GM18861 (cell line): ENCODE results near the gene HDAC4.

Source experiments
- ATAC-seq: cut with Tn5 transposase; IDR thresholded peaks from one replicate; pipeline ENCODE4 v1.9.1; 2021; ENCODE audit not compliant: unreplicated experiment

The HDAC4 gene

DNA sequence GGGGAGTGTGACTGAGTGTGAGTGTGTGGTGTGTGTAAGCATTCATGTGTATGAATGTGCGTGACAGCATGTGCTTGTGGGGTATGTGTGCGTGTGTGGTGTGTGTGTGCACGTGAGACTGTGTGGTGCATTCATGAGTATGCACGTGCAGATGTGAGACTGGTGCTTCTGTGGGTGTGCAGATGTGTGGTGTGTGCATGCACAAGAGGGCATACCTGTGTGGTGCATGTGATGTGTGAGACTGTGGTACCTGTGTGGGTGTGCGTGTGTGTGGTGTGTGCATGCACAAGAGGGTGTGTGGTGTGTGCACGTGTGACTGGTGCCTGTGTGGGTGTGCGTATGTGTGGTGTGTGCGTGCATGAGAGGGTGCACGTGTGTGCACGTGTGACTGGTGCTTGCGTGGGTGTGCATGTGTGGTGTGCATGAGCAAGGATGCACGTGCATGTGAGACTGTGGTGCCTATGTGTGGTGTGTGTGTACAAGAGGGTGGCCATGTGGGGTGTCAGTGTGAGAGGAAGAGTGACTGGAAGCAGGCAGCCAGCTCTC lies 339.6 kb downstream of the HDAC4 start:
- no peak for ATAC-seq

DNA sequence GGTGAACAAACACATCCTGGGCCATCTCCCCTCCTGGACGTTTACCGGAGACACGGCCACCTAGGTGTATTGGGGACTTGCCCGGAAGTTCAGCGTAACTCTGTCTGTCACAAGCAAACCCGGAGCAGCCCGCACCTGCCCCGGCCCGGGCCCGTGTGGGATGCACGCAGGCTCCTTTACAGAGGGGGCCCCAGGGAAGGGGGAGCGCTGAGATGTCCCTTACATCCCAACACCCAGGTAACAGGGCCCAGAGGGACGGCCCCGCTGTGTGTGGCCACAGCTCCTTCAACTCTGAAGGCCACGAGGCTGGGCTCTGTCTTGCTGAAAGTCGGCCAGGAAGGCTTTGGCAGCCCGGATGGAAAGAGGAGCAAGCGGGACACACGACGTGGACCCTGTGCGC lies 340.1 kb downstream of the HDAC4 start:
- no peak for ATAC-seq

GRCh38 chr2:239059854-239060253 lies 341.0 kb downstream of the HDAC4 start:
- ATAC-seq: no peak

DNA sequence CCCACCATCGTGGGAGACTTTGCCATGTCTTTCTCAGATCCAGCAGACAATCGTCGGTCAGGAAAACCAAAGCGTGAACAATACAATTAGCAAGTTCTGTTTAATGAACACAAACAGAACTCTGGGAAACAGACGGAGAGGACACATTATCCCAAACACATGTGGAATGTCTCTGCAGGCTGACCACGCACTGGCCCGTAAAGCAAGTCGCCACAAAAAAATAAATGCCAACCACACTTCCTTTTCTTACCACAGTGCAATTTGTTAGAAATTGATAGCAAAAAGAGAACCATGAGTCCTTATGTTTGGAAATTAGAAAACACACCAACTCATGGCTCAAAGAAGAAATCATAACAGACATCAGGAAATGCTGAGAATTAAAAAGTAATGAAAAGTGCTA lies 342.1 kb downstream of the HDAC4 start:
- ATAC-seq: no peak

DNA sequence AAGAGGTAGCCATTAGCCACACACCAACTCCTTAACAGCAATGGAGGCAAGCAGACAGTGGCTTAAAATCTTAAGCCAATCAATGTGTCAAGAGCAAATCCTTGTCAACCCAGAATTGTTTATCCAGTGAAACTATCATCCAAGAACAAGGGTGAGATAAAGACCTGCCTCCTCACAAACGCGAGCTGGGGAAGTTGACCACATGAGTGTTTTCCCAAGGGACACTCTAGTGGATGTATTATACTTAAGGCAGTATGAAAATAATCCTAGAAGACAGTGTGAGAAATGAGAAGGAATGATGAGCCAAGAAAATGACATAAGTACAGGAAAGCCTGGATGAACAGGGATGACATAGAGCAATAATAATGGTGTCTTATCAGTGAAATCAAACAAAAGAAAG lies 343.3 kb downstream of the HDAC4 start:
- ATAC-seq: no peak

- ATAC-seq: no peak
Observed at GRCh38 chr2:239056611-239057010, 344.2 kb downstream of the HDAC4 start.

DNA sequence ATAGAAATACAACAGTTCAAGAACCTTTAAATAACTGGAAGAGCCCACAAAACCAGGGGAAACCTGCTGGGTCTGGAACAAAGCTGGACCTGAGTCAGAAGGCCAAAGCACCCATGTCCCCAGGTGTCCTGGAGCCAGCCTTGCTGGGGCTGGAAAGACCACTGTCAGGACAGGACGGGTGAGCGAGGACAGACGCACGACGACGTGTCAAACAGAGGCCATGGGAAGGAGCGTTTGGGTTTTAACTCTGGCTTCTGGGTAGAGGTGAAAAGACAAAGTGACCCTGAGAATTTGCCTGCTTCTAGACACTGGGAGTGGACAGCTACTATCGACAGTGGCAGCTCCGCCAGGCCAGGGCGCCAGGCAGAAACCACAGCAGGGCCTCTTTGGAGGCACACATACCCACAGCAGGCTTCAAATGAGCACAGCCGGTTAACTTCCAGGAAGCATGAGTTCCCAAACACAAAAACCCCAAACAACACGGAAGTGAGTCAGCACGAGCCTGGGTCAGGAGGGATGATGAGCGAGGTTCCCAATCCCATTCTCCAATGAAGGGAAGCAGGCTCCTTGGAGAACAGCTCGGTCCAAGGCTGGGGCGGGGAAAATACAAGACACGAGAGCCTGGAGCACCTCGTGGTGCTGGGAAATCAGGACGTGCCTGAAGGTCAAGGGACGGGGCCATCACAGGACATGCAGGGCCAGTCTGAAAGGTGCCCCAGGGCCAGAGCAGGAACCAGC lies 344.9 kb downstream of the HDAC4 start:
- ATAC-seq: no peak

- no peak for ATAC-seq
Observed at GRCh38 chr2:239054921-239055320, 345.9 kb downstream of the HDAC4 start.

DNA sequence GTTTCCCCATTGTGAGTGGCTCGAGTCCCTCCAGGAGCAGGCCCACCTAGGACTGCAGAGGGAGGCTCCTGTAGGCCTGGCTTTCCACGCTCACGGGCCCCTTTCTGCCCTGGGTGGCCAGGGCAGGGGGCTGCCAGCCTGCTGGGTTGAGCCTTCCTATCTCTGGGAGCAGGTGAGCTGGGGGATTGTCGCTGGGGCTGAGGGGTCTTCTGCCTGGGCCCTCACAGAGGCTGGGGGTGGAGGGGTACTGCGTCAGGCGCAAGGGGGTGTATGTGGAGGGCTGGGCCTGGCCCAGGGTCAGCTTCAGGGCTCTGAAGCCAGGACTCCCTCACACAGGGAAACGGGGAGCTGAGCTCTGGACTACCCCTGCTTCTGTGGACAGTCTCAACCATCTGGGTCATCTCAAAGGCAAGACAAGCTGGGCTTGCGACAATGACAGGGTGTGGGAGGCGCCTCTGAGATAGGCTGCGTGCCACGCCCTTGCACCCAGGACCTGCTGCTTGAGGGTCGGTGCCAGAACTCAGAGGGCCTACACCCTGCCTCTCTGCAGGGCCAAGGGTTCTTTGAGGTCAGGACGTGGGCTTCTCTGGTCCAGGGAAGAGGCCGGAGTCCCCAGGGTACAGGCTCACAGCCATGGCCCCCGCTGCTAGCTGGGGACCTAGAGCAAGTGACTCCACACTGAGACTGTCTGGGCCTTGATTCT lies 346.9 kb downstream of the HDAC4 start:
- no peak for ATAC-seq

DNA sequence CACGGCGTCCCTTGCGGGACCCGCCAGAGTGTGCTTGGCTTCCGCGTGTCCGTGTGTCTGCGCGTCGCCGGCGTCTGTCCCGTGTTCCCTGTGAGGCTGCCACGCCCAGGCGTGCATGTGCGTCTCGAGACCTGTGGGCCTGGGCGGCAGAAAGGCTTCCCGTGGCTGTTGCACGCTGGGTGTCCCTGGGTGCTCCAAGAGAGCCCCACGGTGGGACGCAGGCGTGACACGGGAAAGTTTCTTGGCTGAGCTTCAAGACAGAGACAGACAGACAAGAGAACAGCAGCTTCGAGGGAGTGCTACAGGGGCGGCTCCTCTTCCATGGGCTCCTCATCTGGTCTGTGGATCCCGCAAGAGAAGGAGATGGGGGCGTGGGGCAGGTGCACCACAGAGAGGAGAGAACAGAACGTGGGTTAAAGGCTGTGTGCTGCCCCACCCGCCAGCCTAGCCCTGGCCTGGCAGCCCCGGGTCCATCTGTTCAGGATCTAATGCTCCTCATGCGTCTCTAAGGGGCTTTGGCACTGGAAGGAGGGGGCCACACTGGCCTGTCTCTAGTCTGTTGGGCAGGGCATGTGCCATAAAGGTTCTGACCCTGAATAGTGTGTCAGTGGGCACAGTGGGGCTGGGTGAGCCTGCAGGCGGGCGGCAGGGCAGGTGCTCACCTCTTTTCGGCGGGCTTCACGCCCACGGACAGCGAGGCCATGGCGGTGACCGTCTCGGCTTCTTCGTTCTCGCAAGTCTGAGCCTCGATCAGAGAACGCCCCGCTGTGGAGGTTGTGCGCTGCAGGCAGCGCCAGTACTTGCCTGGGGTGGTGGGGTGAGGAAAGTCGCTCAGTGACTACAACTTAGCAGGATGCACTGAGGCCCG lies 347.8 kb downstream of the HDAC4 start:
- ATAC-seq: no peak

GRCh38 chr2:239051891-239052445 lies 348.9 kb downstream of the HDAC4 start:
- ATAC-seq: no peak

DNA sequence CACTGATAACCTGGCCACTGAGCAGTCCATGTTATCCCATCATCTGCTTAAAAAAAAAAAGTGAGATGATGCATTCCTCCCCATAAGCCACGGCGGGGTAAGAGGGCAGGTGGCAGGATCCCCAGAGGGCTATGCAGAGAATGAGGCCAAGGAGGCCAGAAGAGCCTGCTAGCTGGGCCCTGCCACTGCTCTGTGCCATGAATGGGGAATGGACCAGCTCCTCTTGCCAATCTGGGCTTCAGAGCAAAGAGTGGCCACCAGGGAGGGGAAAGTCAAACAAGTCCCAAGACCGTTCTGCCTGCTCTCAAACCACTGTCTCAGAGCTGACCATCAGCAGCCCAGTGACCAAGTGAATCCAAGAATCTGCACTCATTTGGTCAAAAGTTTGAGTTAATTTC lies 350.6 kb downstream of the HDAC4 start:
- no peak for ATAC-seq

- ATAC-seq: no peak
Observed at GRCh38 chr2:239049421-239050251, 351.2 kb downstream of the HDAC4 start.

GRCh38 chr2:239048736-239049135 lies 352.1 kb downstream of the HDAC4 start:
- no peak for ATAC-seq

DNA sequence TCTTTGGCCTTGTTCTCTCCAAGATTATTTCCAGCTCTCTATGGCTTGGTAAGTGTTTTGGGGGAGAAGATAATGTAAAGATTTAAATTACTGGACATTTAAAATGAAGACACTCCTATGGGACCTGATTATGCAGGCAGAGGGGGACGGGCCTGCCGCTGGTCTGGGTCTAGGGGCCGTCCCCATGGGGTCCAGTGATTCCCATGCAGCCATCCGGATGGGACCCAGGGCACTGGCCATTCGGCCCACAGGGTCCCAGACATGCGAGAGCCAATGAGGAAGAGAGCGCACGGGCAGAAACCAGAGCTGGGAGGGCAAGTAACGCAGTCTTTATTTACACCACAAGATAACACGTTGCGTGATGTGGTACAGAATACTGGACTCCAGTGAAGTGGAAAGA lies 353.0 kb downstream of the HDAC4 start:
- no peak for ATAC-seq

DNA sequence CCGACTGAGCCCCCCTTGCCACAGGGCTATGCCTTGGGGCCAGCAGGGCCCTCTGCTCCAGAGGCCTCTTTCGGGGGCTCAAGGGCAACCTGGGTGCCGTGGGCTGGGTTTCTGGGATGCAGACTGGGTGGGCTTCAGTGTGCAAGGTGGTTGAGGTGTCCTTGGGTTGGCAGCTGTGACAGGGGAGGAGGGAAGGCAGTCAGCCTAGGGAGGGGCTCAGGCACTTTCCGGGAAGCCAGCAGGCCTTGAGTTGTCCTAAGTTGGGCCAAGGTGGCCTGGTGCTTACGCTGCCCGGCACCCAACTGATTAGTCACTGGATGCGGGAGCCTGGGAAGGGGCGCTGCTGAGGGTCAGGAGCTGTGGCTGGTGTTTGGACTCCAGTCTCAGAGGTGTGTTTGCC lies 353.4 kb downstream of the HDAC4 start:
- ATAC-seq: no peak

GRCh38 chr2:239046822-239047221 lies 354.0 kb downstream of the HDAC4 start:
- ATAC-seq: no peak

- ATAC-seq: no peak
Observed at GRCh38 chr2:239044336-239044735, 356.5 kb downstream of the HDAC4 start.

- no peak for ATAC-seq
Observed at GRCh38 chr2:239043326-239043725, 357.5 kb downstream of the HDAC4 start.
